Suprapubic skin (tissue), 4 donors: ENCODE measurements around the gene EDN3. TPM values are rescaled to one million over a fixed set of nuclear protein-coding genes. Genes with fewer than 3 reads are reported as not detected.

Experiments used
- DNase-seq, 2 donors: peaks; one replicate each; pipeline ENCODE4 v3.0.0-alpha.2; 2019; ENCODE audit warnings: low spot score in 2 of 2
- H3K27ac ChIP-seq: fragments of 200-600 bp; sonication (generic); one replicate; pipeline ENCODE4 v1.5.1; 2019
- H3K27me3 ChIP-seq: fragments of 200-600 bp; sonication (generic); one replicate; pipeline ENCODE4 v1.5.1; 2019
- H3K36me3 ChIP-seq: fragments of 200-600 bp; sonication (generic); one replicate; pipeline ENCODE4 v1.5.1; 2019
- H3K4me1 ChIP-seq: fragments of 200-600 bp; sonication (generic); one replicate; pipeline ENCODE4 v1.5.1; 2019
- H3K4me3 ChIP-seq: fragments of 200-600 bp; sonication (generic); one replicate; pipeline ENCODE4 v1.5.1; 2019; ENCODE audit warnings: mild to moderate bottlenecking
- H3K9me3 ChIP-seq: fragments of 200-600 bp; sonication (generic); one replicate; pipeline ENCODE4 v1.5.1; 2019
- EP300 ChIP-seq: sonication (generic); formaldehyde crosslinking; IDR thresholded peaks from one replicate; pipeline ENCODE4 v1.6.1; 2017; ENCODE audit warnings: antibody characterized with exemption
- POLR2A ChIP-seq, 2 donors: fragments of 450-650 bp; IDR thresholded peaks; one replicate each; pipeline ENCODE4 v1.6.1; 2017; ENCODE audit warnings: antibody characterized with exemption in 2 of 2, mild to moderate bottlenecking in 2 of 2, moderate library complexity in 2 of 2
- POLR2AphosphoS5 ChIP-seq, 3 donors: sonication (generic); formaldehyde crosslinking; IDR thresholded peaks; one replicate each; pipeline ENCODE4 v1.6.1; 2017; ENCODE audit warnings: antibody characterized with exemption in 3 of 3
- WGBS: methylation state at CpG from one replicate; pipeline ENCODE4 v1.1.5; 2018; 5-methylcytosine and 5-hydroxymethylcytosine counted together
- total RNA-seq, 4 donors: library from RNA; depleted of rRNA; stranded (reverse); fragments of >200 nt; gene quantifications; one replicate each; pipeline ENCODE4 v1.1.0, GENCODE V29; 2016
- TF ChIP-seq, protein P1 (sequence below), 2 donors: fragments of 200-600 bp in 1 of 2; fragments of 450-650 bp in 1 of 2; sonication (generic) in 1 of 2; IDR thresholded peaks; one replicate each; pipeline ENCODE4 v1.5.1; 2016 to 2019; ENCODE audit warnings: antibody characterized with exemption in 2 of 2, mild to moderate bottlenecking in 1 of 2, moderate library complexity in 1 of 2

EDN3 gene
- total RNA-seq, 4 donors from 2014 or later: 0.97 to 2.4 (median 1.6) TPM

DNA sequence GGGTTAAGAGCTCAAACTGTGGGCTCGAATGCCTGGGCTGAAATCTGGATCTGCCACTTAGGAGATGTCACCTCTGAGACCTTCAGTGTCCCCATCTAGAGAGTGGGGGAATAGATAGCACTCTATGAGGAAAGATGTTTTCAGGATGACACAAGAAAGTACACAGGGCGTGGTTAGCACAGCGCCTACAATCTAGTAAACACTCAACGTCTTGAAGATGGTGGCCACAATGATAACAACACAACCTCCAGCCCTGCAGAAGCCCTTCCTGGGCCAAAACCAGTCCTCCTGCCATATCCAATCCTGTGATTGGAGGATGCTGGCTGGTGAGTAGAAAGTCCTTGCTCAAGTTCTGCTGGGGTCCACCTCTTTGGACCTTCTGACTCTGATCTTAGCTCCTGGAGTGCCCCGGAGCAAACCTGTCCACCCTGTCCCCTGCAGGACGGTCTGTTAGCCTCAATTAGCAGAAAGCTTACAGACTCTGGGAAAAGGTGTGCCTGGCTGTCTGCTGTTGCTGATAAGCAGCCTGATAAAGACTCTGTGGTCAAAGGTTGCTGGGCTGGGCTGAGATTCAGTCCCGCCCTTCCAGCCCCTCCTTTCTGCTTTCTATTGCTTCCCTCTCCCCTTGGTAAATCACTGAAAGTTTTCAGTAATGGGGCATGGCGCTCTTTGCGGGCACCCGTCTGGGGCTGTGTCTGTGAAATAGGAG, 8.2 kb downstream of the EDN3 start:
- Histone ChIP-seq H3K27me3 (peaks cover 9% of the 10 kb centered on the region), H3K27ac (no peak overlapping the region), H3K36me3 (no peaks in the 10 kb centered on the region), H3K4me1 (no peaks in the 10 kb centered on the region), H3K9me3 (no peaks in the 10 kb centered on the region), H3K4me3 (no peak overlapping the region)
- DNase-seq: no peak
- TF ChIP-seq POLR2AphosphoS5 (IDR thresholded peaks at IDR 0.05) (no peak), POLR2A (IDR thresholded peaks at IDR 0.05) (no peak), EP300 (no peak)
- TF ChIP-seq, protein P1, sequence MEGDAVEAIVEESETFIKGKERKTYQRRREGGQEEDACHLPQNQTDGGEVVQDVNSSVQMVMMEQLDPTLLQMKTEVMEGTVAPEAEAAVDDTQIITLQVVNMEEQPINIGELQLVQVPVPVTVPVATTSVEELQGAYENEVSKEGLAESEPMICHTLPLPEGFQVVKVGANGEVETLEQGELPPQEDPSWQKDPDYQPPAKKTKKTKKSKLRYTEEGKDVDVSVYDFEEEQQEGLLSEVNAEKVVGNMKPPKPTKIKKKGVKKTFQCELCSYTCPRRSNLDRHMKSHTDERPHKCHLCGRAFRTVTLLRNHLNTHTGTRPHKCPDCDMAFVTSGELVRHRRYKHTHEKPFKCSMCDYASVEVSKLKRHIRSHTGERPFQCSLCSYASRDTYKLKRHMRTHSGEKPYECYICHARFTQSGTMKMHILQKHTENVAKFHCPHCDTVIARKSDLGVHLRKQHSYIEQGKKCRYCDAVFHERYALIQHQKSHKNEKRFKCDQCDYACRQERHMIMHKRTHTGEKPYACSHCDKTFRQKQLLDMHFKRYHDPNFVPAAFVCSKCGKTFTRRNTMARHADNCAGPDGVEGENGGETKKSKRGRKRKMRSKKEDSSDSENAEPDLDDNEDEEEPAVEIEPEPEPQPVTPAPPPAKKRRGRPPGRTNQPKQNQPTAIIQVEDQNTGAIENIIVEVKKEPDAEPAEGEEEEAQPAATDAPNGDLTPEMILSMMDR (IDR thresholded peaks at IDR 0.05): no peak
- 93% methylated on average over 9 of the region's 10 CpGs for WGBS

DNA sequence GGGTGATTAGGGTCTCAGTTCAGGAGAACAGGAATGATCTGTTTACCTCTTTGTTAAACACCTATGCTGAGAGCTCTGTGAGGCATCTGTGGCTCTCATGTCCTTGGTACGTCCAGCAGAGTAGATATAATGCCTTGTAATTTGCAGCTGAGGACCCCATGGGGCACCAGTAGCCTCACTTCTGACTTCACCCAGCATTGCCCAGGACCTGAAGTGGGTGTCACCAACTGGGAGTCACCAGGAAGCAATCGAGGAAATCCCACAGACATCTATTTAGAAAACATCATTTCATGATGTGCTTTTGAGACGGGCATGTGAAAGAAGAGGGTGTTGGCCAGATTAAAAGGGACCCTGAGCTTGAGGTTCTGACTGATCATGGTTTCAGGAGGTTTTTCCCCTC, 8.8 kb downstream of the EDN3 start:
- Histone ChIP-seq H3K4me1 (no peaks in the 10 kb centered on the region), H3K9me3 (no peaks in the 10 kb centered on the region), H3K27me3 (peaks cover 9% of the 10 kb centered on the region), H3K36me3 (no peaks in the 10 kb centered on the region), H3K4me3 (no peak overlapping the region), H3K27ac (no peak overlapping the region)
- WGBS: 82% methylated on average over 3 of the region's 3 CpGs
- no peak for TF ChIP-seq POLR2A (IDR thresholded peaks at IDR 0.05)
- TF ChIP-seq, protein P1 (IDR thresholded peaks at IDR 0.05): no peak
- DNase-seq: no peak

DNA sequence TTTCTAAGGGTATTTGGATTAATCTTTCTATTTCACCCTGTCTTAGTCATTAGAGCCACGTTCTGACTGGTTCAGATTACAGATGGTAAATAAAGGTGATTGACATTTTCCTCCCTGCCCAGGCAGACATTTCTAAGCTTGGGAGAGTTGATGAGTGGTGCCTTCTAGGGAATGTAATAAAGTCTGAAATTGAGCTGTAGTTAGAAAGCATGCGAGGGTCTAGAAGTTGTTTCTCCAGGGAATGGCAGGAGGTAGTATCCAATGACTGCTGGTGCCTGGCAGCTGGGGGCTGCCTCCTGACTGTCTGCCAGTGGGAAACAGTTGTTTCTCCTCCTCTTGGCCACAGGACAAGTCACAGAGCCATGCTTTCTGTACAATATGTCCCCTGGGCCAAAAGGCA, 14.6 kb downstream of the EDN3 start:
- H3K4me3 ChIP-seq: no peak overlapping the region
- no peaks in the 10 kb centered on the region for H3K27me3 ChIP-seq
- DNase-seq: no peak
- no peaks in the 10 kb centered on the region for H3K4me1 ChIP-seq
- no peaks in the 10 kb centered on the region for H3K9me3 ChIP-seq
- 58% methylated on average over 2 of the region's 2 CpGs for WGBS
- TF ChIP-seq POLR2A (IDR thresholded peaks at IDR 0.05): no peak
- TF ChIP-seq EP300: no peak
- TF ChIP-seq POLR2AphosphoS5 (IDR thresholded peaks at IDR 0.05): no peak
- TF ChIP-seq, protein P1 (IDR thresholded peaks at IDR 0.05): no peak
- H3K36me3 ChIP-seq: no peaks in the 10 kb centered on the region
- H3K27ac ChIP-seq: no peak overlapping the region

DNA sequence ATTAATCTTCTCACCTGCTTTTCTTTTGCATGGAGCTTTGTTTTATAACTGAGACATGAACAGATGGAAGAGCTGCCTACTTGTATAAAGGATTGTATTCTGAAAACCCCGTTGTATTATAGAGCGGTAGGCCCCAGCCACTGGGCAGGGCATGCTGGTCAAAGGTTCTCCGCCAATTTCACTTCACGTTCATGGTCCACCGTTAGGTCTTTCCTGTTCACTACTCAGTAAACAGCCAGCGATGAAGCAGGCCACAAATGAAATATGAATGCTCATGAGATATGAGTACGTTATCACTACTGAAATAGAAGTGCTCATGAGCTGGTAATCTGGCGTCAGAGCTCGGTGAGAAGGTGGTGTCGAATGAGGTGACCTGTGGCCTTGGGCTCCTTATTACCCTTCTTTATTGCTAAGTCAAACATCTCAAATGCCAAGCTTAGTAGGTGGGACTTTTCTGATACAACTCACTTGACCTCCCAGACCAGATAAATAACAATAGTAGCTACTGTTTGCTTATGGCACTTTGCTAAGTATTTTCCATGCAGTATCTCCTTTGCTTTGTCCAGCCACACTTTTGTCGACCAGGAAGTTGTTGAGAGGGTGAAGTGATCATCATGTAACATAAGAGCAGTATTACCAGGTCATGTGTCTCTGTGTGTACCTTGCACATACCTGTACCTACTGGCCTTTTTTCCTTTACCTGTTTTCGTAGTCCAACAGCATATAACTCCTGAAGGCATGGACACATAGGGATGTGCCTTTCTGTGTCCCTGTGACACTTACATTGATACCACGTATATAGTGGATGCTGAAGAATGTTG, 16.7 kb downstream of the EDN3 start:
- Histone ChIP-seq H3K4me1 (no peaks in the 10 kb centered on the region), H3K9me3 (no peaks in the 10 kb centered on the region), H3K36me3 (no peaks in the 10 kb centered on the region), H3K27me3 (no peaks in the 10 kb centered on the region), H3K4me3 (no peak overlapping the region), H3K27ac (no peak overlapping the region)
- no peak for DNase-seq
- WGBS: 88% methylated on average over 13 of the region's 13 CpGs
- TF ChIP-seq POLR2A (IDR thresholded peaks at IDR 0.05): no peak
- TF ChIP-seq, protein P1 (IDR thresholded peaks at IDR 0.05): no peak
- no peak for TF ChIP-seq EP300
- no peak for TF ChIP-seq POLR2AphosphoS5 (IDR thresholded peaks at IDR 0.05)

DNA sequence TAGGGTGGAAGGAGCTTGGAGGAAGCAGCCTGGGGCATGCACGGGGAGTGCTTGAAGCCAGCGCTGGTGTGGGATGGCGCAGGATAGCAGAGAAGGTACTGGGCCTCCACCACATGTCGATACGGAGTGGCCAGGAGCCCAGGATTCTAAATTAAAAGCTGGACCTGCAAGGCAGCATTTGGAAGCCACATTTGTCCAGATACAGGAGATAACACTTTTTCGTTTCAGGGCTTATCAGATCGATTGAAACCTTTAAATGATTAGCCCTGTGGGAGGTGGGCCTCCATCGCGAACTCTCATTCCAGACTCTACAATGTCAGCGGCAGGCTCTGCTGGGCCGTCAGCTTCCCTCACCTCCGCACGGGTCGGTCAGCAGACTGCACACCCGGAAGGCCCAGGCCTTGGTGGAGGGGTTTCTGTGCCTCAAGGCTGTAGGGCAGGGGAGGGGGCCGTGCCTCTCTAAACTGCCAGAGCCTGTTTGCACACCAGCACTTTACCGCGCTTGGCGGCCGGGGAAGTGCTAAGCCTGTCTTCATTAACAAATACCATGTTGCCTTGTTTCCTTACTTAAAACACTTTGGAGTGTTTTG, 17.9 kb downstream of the EDN3 start:
- DNase-seq: no peak
- TF ChIP-seq POLR2AphosphoS5 (IDR thresholded peaks at IDR 0.05) (no peak), EP300 (no peak), POLR2A (IDR thresholded peaks at IDR 0.05) (no peak)
- TF ChIP-seq, protein P1 (IDR thresholded peaks at IDR 0.05): no peak
- H3K27me3 ChIP-seq: no peaks in the 10 kb centered on the region
- no peak overlapping the region for H3K4me3 ChIP-seq
- H3K4me1 ChIP-seq: peaks cover 4% of the 10 kb centered on the region
- 86% methylated on average over 17 of the region's 20 CpGs for WGBS
- no peak overlapping the region for H3K27ac ChIP-seq
- no peaks in the 10 kb centered on the region for H3K9me3 ChIP-seq
- H3K36me3 ChIP-seq: no peaks in the 10 kb centered on the region
